ENCODE measurements around the gene SLC12A8.
A peak's percentile ranks its signal among the peaks of the same experiment; 100 is the strongest.
"Not testable (repeated sequence)": the region's sequence is repeated elsewhere in the genome, so short reads cannot be mapped to it uniquely, and the experiment has no call there.

Gene SLC12A8

DNA sequence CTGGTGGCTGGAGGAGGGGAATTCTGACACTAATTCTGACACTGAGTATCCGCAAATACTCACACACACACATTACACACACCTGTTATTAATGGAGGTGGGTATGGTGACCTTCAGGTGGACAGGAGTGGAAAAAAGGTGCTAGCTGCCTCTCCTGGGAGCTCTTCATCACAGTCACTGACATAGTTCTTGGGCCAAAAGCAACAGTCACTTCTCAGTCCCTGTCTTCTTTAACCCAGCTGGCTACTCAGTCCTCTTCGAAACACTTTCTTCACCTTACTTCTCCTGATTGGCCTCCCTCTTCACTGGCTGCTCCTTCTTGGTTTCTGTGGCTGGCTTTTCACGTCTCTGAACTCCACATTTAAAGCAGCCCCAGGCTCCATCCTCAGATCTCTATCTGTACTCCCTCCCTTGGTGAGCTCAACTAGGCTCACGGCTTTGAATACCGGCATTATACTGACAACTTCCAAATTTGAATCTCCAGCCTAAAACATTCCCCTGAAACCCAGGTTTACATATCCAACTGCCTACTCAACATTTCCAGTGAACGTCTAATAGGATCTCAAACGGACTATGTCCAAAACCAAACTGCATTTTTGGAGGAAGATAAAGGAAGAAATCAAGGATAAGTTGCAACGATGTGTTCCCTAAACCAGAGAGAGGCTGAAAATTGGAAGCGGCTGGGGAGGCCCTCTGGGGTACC is 103.6 kb downstream of the SLC12A8 start:
- no peak for DNase-seq

DNA sequence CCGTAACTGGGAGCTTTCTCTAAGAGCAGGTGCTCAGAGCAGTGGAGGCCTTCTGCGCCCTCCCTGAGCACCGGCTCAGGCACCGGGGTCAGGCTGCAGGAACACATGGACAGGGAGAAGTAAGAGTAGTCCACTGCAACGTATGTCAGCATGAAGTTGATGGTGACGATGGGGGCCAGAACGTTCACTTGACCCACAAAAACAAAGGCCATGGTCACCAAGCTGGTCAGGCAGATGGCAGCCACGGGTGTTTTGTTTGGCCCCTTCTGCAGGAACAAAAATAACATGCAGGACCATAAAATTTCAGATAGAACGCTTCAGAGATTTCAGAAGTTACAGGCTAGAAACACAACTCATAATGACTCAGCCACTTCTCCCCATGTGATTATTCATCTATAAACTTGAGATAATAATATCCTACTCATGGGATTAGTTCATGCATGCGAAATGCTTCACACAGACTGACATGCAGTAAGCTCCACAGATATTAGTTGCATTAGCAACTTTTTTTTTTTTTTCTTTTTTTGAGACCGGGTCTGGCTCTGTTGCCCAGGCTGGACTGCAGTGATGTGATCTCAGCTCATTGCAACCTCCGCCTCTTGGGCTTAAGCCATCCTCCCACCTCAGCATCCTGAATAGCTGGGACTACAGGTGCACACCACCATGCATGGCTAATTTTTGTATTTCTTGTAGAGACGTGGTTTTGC is 104.5 kb downstream of the SLC12A8 start:
- DNase-seq = no peak

- no peak for DNase-seq
Measured at GRCh38 chr3:125107363-125107762, 105.2 kb downstream of the SLC12A8 start.

DNA sequence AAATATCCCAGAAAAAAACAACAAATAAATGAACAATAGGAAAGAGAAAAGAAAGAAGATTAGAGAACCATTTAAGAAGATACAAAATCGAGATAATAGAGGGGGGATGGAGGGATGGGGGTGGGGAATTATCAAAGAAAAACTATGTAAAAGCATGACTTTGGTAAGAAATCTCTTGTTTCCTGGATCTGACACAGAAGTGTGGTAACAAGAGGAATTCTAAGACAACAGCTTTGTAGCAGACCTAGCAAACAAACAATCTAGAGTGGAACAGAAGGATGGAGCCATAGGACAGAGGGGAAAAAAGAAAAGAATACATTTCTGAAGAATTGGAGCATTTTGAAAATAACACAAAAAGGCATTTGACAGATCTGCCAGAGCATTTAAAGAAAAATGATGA is 107.4 kb downstream of the SLC12A8 start:
- DNase-seq = no peak

DNA sequence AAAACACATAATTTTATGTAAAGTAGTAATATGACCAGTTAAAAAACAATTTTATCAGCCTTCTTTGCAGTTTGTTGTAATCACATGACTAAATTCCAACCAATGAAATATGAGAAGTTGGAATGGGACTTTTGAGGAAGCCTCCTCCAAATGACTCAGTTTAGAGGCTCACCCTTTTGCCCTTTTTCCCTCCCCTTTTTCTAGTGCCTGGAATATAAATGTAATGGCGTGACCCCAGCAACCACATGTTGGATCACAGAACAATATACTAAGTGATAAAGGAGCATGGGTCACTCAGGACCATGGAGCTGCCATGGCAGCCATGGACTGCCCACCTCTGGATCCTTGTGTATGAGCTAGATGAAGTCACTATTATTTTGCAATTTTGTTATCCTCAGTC is 107.9 kb downstream of the SLC12A8 start:
- DNase-seq = no peak

DNA sequence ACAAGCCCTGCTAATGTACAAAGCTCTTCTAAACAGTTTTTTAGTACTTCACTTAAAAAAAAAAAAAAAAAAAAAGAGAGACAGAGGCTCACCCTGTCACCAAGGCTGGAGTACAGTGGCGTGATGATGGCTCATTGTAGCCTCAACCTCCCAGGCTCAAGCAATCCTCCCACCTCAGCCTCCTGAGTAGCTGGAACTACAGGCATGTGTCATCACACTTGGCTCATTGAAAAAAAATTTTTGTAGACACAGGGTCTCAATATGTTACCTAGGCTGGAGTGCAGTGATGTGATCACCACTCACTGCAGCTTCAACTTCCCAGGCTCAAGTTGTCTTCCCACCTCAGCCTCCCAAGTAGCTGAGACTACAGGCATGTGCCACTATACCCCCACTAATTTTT is 109.1 kb downstream of the SLC12A8 start:
- no peak for DNase-seq

- no peak for DNase-seq
Measured at GRCh38 chr3:125102470-125102869, 110.1 kb downstream of the SLC12A8 start.

GRCh38 chr3:125098611-125099291 is 113.8 kb downstream of the SLC12A8 start:
- DNase-seq = peak; percentile 22

DNA sequence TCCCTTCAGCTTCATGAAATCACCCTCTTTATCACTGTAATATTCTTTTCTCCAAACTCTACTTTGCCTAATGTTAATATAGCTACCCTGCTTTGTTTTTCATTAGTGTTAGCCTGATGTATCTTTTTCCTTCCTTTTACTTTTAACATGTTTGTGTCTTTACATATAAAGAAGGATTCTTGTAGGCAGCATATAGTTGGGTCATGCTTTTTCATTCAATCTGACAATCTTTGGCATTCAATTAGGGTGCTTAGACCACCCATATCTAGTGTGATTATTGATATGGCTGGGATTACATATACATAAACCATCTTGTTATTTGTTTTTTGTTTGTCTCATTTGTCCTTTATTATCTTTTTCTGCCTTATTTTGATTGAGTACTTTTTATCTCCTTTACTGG is 121.9 kb downstream of the SLC12A8 start:
- DNase-seq = no peak

- no peak for DNase-seq
Measured at GRCh38 chr3:125087768-125088391, 124.7 kb downstream of the SLC12A8 start.

GRCh38 chr3:125085166-125085565 is 127.4 kb downstream of the SLC12A8 start:
- no peak for DNase-seq

- no peak for DNase-seq
Measured at GRCh38 chr3:125083776-125084175, 128.8 kb downstream of the SLC12A8 start.

DNA sequence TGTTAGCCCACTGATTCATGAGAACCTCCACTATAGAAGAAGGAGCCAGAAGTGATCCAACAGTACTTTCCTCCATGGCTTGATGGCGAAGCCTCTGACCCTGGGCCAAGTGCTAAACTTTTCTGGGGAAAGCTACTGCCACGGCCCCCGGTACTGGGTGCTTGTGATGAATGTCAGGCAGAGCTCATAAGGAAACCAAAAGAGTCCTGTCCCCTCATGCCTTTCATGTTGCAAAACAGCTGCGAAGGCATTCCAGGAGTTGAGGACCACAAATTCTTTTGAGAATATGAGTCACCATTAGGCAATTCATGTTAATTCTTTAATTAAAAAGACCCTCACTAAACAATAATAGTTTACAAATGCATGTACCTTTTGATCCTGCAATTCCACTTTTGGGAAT is 130.2 kb downstream of the SLC12A8 start:
- not testable (repeated sequence) for DNase-seq

GRCh38 chr3:125080077-125080476 is 132.5 kb downstream of the SLC12A8 start:
- no peak for DNase-seq

DNA sequence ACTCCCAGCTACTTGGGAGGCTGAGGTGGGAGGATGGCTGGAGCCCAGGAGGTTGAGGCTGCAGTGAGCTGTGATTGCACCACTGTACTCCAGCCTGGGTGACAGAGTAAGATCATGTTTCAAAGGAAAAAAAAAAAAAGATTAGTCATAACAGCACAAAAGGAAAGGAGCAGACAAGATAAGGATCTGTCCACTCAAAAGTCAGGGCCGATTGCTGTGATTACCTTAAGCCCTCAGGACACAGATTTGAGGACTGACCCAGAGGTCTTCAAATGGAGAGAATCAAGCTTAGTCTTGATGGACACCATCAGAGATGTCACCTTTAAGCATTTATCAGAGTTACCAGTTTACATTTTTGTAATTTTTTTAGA is 132.9 kb downstream of the SLC12A8 start:
- DNase-seq = no peak

GRCh38 chr3:125078951-125079674 is 133.4 kb downstream of the SLC12A8 start:
- DNase-seq = no peak

GRCh38 chr3:125077864-125078263 is 134.7 kb downstream of the SLC12A8 start:
- no peak for DNase-seq

- DNase-seq = no peak
Measured at GRCh38 chr3:125076464-125076863, 136.1 kb downstream of the SLC12A8 start.

DNA sequence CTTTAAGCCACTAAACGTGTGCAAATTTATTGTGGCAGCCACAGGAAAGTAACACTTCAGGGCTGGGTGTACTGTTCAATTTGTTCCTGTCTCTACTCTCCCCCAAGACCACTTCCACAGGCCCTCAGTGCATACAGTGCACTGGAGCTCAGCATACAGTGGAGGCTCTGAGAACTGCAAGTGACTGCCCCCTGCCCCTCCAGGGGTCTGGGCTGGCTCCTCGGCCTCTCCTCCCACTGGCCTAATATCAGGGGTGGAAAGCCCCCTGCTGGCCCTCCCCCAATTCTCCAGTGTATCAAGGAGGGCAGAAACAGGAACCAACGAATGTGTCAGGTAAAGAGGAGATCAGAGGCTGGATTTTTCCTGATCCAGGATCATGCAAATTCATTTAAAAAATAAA is 136.8 kb downstream of the SLC12A8 start:
- no peak for DNase-seq

GRCh38 chr3:125073390-125073905 is 139.1 kb downstream of the SLC12A8 start:
- DNase-seq = no peak

- no peak for DNase-seq
Measured at GRCh38 chr3:125072749-125073389, 139.7 kb downstream of the SLC12A8 start.

DNA sequence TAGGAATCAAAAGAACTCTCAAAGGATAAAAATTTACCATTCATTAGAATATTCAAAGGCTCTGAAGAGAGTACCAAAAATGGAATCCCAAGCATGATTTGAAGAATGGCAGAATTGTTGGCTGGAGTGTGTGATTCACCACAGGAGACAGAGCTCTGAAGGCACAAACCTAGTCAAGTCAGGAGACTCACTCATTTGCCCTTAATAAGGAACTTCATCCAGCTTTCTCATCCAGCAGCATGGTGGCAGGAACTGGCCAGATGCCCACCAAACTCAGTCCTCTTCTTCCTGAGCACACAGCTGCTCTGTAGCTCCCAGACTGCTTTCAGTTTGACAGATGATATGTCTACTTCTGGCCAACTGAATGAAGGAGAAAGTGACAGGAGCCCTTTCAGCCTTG is 140.2 kb downstream of the SLC12A8 start:
- no peak for DNase-seq
